CD14-positive monocyte (primary cell): ENCODE data around the gene ING4. TPM values are rescaled to one million over a fixed set of nuclear protein-coding genes. Genes with fewer than 3 reads are reported as not detected.
A peak's percentile ranks its signal among the peaks of the same experiment; 100 is the strongest.

Experiments used
- DNase-seq, 3 donors: peaks; one replicate each; pipeline ENCODE4 v3.0.0-alpha.2; 2011 to 2022
- H2AFZ ChIP-seq: 2 replicates; pipeline ENCODE4 v1.6.0; 2012; ENCODE audit warnings: mild to moderate bottlenecking, low read depth, low read length, inconsistent platforms; ENCODE audit not compliant: insufficient read depth, poor library complexity, severe bottlenecking
- H3K27ac ChIP-seq, 2 donors: 1 replicate in 1 of 2; 2 replicates in 1 of 2; pipeline ENCODE4 v1.5.1; 2012 to 2013; ENCODE audit warnings: low read length in 2 of 2, control low read depth in 1 of 2, inconsistent platforms in 1 of 2, low read depth in 1 of 2, mild to moderate bottlenecking in 1 of 2
- H3K27me3 ChIP-seq, 2 donors: one replicate each; pipeline versions ENCODE4 v1.6.0 to v1.6.1; 2011 to 2013; ENCODE audit warnings: low read length in 2 of 2; ENCODE audit not compliant: control insufficient read depth in 2 of 2, insufficient read depth in 2 of 2
- H3K36me3 ChIP-seq, 2 donors: replicated peaks in 1 of 2; 1 replicate in 1 of 2; 2 replicates in 1 of 2; pipeline versions ENCODE4 v1.5.1 to v1.6.1; 2012 to 2013; ENCODE audit warnings: low read length in 2 of 2, control low read depth in 1 of 2, inconsistent platforms in 1 of 2, mild to moderate bottlenecking in 1 of 2; ENCODE audit not compliant: insufficient read depth in 2 of 2, control insufficient read depth in 1 of 2
- H3K4me1 ChIP-seq, 2 donors: 1 replicate in 1 of 2; 2 replicates in 1 of 2; pipeline versions ENCODE4 v1.5.1 to v1.6.1; 2012 to 2013; ENCODE audit warnings: low read length in 2 of 2, control low read depth in 1 of 2, inconsistent platforms in 1 of 2, mild to moderate bottlenecking in 1 of 2, moderate library complexity in 1 of 2; ENCODE audit not compliant: insufficient read depth in 2 of 2, control insufficient read depth in 1 of 2
- H3K4me2 ChIP-seq: replicated peaks from 2 replicates; pipeline ENCODE3; 2012; ENCODE audit warnings: low read length, moderate library complexity, mild to moderate bottlenecking; ENCODE audit not compliant: poor library complexity, severe bottlenecking; ENCODE audit errors: extremely low read depth
- H3K4me3 ChIP-seq, 3 experiments: fragments of 200-600 bp in 1 of 3; sonication (generic) in 1 of 3; replicated peaks in 1 of 3; 1 replicate in 2 of 3; 2 replicates in 1 of 3; pipeline ENCODE4 v1.5.1; 2011 to 2013; ENCODE audit warnings: low read length in 3 of 3, mild to moderate bottlenecking in 3 of 3, control low read depth in 2 of 3, low read depth in 2 of 3, inconsistent platforms in 1 of 3, moderate library complexity in 1 of 3
- H3K79me2 ChIP-seq: 2 replicates; pipeline ENCODE4 v1.6.0; 2012; ENCODE audit warnings: mild to moderate bottlenecking, control low read depth, inconsistent platforms, low read length, moderate library complexity; ENCODE audit not compliant: insufficient read depth
- H3K9ac ChIP-seq: 2 replicates; pipeline ENCODE4 v1.6.0; 2017; ENCODE audit warnings: low read length, mild to moderate bottlenecking; ENCODE audit not compliant: insufficient read depth, poor library complexity, severe bottlenecking
- H3K9me3 ChIP-seq, 2 donors: replicated peaks in 1 of 2; 1 replicate in 1 of 2; 2 replicates in 1 of 2; pipeline versions ENCODE4 v1.5.1 to v1.6.1; 2012 to 2013; ENCODE audit warnings: low read length in 2 of 2, control low read depth in 1 of 2; ENCODE audit not compliant: control insufficient read depth in 1 of 2, insufficient read depth in 1 of 2
- H4K20me1 ChIP-seq: 2 replicates; pipeline ENCODE4 v1.6.0; 2012; ENCODE audit warnings: mild to moderate bottlenecking, low read length, control low read depth, moderate library complexity; ENCODE audit not compliant: insufficient read depth
- H3K27ac Mint-ChIP-seq, 7 donors: one replicate each; pipeline ENCODE4 v1.8.0; 2020; ENCODE audit warnings: mild to moderate bottlenecking in 7 of 7, mixed read lengths in 7 of 7, moderate library complexity in 6 of 7, inconsistent platforms in 2 of 7
- H3K27me3 Mint-ChIP-seq, 3 donors: one replicate each; pipeline ENCODE4 v1.8.0; 2021 to 2022; ENCODE audit warnings: low read depth in 3 of 3, mild to moderate bottlenecking in 3 of 3, mixed read lengths in 3 of 3, moderate library complexity in 3 of 3, inconsistent platforms in 1 of 3
- H3K36me3 Mint-ChIP-seq, 2 donors: one replicate each; pipeline ENCODE4 v1.8.0; 2020; ENCODE audit warnings: mixed read lengths in 2 of 2, inconsistent platforms in 1 of 2, mild to moderate bottlenecking in 1 of 2
- H3K4me1 Mint-ChIP-seq: one replicate; pipeline ENCODE4 v1.8.0; 2020; ENCODE audit warnings: mild to moderate bottlenecking, mixed read lengths
- H3K4me3 Mint-ChIP-seq, 2 donors: one replicate each; pipeline ENCODE4 v1.8.0; 2020; ENCODE audit warnings: mild to moderate bottlenecking in 2 of 2, mixed read lengths in 2 of 2, moderate library complexity in 1 of 2
- H3K9me3 Mint-ChIP-seq, 7 donors: one replicate each; pipeline ENCODE4 v1.8.0; 2020 to 2022; ENCODE audit warnings: mixed read lengths in 7 of 7, mild to moderate bottlenecking in 6 of 7, moderate library complexity in 6 of 7, inconsistent platforms in 2 of 7
- WGBS: methylation state at CpG from one replicate; pipeline ENCODE4 v1.1.5; 2013; ENCODE audit warnings: missing lambda C conversion rate; ENCODE audit not compliant: insufficient coverage; 5-methylcytosine and 5-hydroxymethylcytosine counted together
- intact Hi-C, 2 donors: fragments of 100-400 bp; cut with micrococcal nuclease; formaldehyde crosslinking; loops; one replicate each; pipeline versions ENCODE4 v1.15.0 to v1.15.1; 2023
- polyA plus RNA-seq, 3 donors: library from polyadenylated mRNA; depleted of rRNA in 1 of 3; unstranded in 2 of 3; stranded (reverse) in 1 of 3; fragments of 300-500 nt in 2 of 3; fragments of >200 nt in 1 of 3; fragmentation: Illumina TruSeq in 2 of 3; gene quantifications; 1 replicate in 2 of 3; 2 replicates in 1 of 3; pipeline ENCODE4 v1.2.3, GENCODE V29; 2012 to 2021
- small RNA-seq: library from RNA; depleted of rRNA; stranded (forward); fragments of <200 nt; gene quantifications from one replicate; pipeline ENCODE3, GENCODE V24; 2012; ENCODE audit warnings: low read depth; ENCODE audit not compliant: insufficient read length
- TF ChIP-seq, protein P1 (sequence below): fragments of 200-600 bp; IDR thresholded peaks from one replicate; pipeline ENCODE4 v1.8.0; 2022; ENCODE audit warnings: antibody characterized with exemption, mild to moderate bottlenecking

ING4 gene
- polyA plus RNA-seq, 3 donors: 62.2 to 67.1 (median 64.0) TPM

DNA sequence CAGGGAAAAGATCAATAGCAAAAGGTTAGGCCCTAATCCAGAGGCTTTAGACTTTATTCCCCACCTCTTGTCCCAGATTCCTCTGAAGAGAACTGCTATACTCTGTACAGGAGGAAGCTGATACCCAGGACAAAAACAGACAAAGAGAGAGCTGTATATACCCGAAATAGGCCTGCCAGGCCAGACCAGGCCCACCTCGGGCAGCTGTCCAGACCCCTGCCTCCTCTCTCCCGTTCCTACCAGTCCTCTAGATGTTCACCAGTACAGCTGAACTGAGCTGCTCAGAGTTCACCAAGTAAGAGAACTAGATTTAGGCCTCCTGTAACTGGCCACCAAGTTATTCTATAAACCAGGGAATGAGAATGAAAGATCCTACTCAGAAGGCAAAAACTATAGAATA is 60.4 kb downstream of the ING4 start:
- Histone ChIP-seq H3K27me3 (no peaks in the 10 kb centered on the region), H4K20me1 (peaks cover 59% of the 10 kb centered on the region), H3K27ac (peak overlapping the region in 1 of 2 donors; percentile 40), H3K9me3 (no peaks in the 10 kb centered on the region), H3K4me1 (peaks cover 32 to 40% of the 10 kb centered on the region in 2 donors), H2AFZ (no peak overlapping the region), H3K4me2 (no peak overlapping the region), H3K9ac (no peak overlapping the region), H3K79me2 (peaks cover 70% of the 10 kb centered on the region), H3K4me3 (no peak overlapping the region), H3K36me3 (peaks cover 55 to 61% of the 10 kb centered on the region in 2 donors)
- 85% methylated on average over 3 of the region's 3 CpGs for WGBS
- DNase-seq: no peak
- H3K27me3 Mint-ChIP-seq: peaks cover 0 to 2% (median 2%) of the 10 kb centered on the region in 3 donors
- H3K27ac Mint-ChIP-seq: peak overlapping the region in 3 of 7 donors; percentile 24 to 73 (median 25)
- H3K9me3 Mint-ChIP-seq: no peaks in the 10 kb centered on the region
- peaks cover 34% of the 10 kb centered on the region for H3K4me1 Mint-ChIP-seq
- intact Hi-C loops: no loop called here
- H3K4me3 Mint-ChIP-seq: no peak overlapping the region
- peaks cover 69 to 77% of the 10 kb centered on the region in 2 donors for H3K36me3 Mint-ChIP-seq
- TF ChIP-seq, protein P1, sequence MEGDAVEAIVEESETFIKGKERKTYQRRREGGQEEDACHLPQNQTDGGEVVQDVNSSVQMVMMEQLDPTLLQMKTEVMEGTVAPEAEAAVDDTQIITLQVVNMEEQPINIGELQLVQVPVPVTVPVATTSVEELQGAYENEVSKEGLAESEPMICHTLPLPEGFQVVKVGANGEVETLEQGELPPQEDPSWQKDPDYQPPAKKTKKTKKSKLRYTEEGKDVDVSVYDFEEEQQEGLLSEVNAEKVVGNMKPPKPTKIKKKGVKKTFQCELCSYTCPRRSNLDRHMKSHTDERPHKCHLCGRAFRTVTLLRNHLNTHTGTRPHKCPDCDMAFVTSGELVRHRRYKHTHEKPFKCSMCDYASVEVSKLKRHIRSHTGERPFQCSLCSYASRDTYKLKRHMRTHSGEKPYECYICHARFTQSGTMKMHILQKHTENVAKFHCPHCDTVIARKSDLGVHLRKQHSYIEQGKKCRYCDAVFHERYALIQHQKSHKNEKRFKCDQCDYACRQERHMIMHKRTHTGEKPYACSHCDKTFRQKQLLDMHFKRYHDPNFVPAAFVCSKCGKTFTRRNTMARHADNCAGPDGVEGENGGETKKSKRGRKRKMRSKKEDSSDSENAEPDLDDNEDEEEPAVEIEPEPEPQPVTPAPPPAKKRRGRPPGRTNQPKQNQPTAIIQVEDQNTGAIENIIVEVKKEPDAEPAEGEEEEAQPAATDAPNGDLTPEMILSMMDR: no peak

Small RNAs within 50 kb of the gene (small RNA-seq; reads per million reads assigned to genes)
- not detected for gene RNU6-781P

Other genes starting within 250 kb of the ING4 start
- 1 to 10 TPM in 1 of 3 donors, under 1 TPM in 2; 0.08 to 1.2 (median 0.88) TPM for gene CD27, start 218.2 kb downstream of the ING4 start, polyA plus RNA-seq
- gene TAPBPL, start 211.1 kb downstream of the ING4 start, polyA plus RNA-seq: 100 to 1,000 TPM in 1 of 3 donors, 10 to 100 TPM in 2; 89.3 to 145 (median 91.8) TPM
- gene VAMP1, start 192.4 kb downstream of the ING4 start, polyA plus RNA-seq: 10 to 100 TPM in 1 of 3 donors, under 1 TPM in 2; 0.84 to 24.6 (median 0.85) TPM
- 100 to 1,000 TPM in 2 of 3 donors, 10 to 100 TPM in 1; 22.0 to 238 (median 189) TPM for gene MRPL51, start 169.9 kb downstream of the ING4 start, polyA plus RNA-seq
- 10 to 100 TPM in 1 of 3 donors, 1 to 10 TPM in 2; 6.2 to 15.0 (median 8.3) TPM for gene NCAPD2, start 169.0 kb downstream of the ING4 start, polyA plus RNA-seq
- 1,000 to 10,000 TPM; 2,879 to 3,427 (median 3,223) TPM for gene GAPDH, start 128.6 kb downstream of the ING4 start, polyA plus RNA-seq
- gene IFFO1, start 107.1 kb downstream of the ING4 start, polyA plus RNA-seq: 100 to 1,000 TPM in 1 of 3 donors, 10 to 100 TPM in 2; 10.7 to 178 (median 11.1) TPM
- gene NOP2, start 94.8 kb downstream of the ING4 start, polyA plus RNA-seq: 10 to 100 TPM in 1 of 3 donors, 1 to 10 TPM in 2; 3.9 to 54.5 (median 5.7) TPM
- 10 to 100 TPM in 2 of 3 donors, 1 to 10 TPM in 1; 9.9 to 74.2 (median 16.2) TPM for gene CHD4, start 55.7 kb downstream of the ING4 start, polyA plus RNA-seq
- gene LPAR5, start 27.2 kb downstream of the ING4 start, polyA plus RNA-seq: under 1 TPM; 0.11 to 0.18 (median 0.14) TPM
- 10 to 100 TPM; 10.2 to 28.3 (median 10.3) TPM for gene ACRBP, start 15.7 kb downstream of the ING4 start, polyA plus RNA-seq
- gene ZNF384, start 26.3 kb upstream of the ING4 start, polyA plus RNA-seq: 10 to 100 TPM in 2 of 3 donors, 1 to 10 TPM in 1; 9.6 to 87.0 (median 10.9) TPM
- gene PIANP, start 37.7 kb upstream of the ING4 start, polyA plus RNA-seq: not detected
- 10 to 100 TPM; 70.1 to 77.1 (median 72.3) TPM for gene COPS7A, start 60.9 kb upstream of the ING4 start, polyA plus RNA-seq
- 100 to 1,000 TPM; 113 to 211 (median 140) TPM for gene MLF2, start 90.0 kb upstream of the ING4 start, polyA plus RNA-seq
- 1 to 10 TPM; 2.4 to 9.7 (median 2.6) TPM for gene PTMS, start 103.2 kb upstream of the ING4 start, polyA plus RNA-seq
- under 1 TPM in 1 of 3 donors, not detected in 2; 0.04 TPM for gene LAG3, start 109.4 kb upstream of the ING4 start, polyA plus RNA-seq
- 100 to 1,000 TPM; 261 to 371 (median 269) TPM for gene CD4, start 126.4 kb upstream of the ING4 start, polyA plus RNA-seq
- 10 to 100 TPM; 15.1 to 81.7 (median 16.0) TPM for gene GPR162, start 158.7 kb upstream of the ING4 start, polyA plus RNA-seq
- gene P3H3, start 165.3 kb upstream of the ING4 start, polyA plus RNA-seq: under 1 TPM in 1 of 3 donors, not detected in 2; 0.56 TPM
- gene GNB3, start 177.8 kb upstream of the ING4 start, polyA plus RNA-seq: under 1 TPM in 1 of 3 donors, not detected in 2; 0.31 TPM
- gene CDCA3, start 188.2 kb upstream of the ING4 start, polyA plus RNA-seq: under 1 TPM; 0.57 to 0.61 (median 0.59) TPM
- 10 to 100 TPM; 28.0 to 32.4 (median 29.9) TPM for gene USP5, start 189.0 kb upstream of the ING4 start, polyA plus RNA-seq
- gene TPI1, start 204.4 kb upstream of the ING4 start, polyA plus RNA-seq: 100 to 1,000 TPM; 446 to 839 (median 764) TPM
- gene SPSB2, start 210.2 kb upstream of the ING4 start, polyA plus RNA-seq: 1 to 10 TPM; 4.7 to 6.9 (median 6.6) TPM
- 1 to 10 TPM; 4.9 to 6.8 (median 5.1) TPM for gene LRRC23, start 241.7 kb upstream of the ING4 start, polyA plus RNA-seq